Endothelial cell of hepatic sinusoid (primary cell): ENCODE data around the gene GRID1.

Experiments
- in situ Hi-C: cut with HindIII; loops from 2 replicates; pipeline ENCODE4 v1.10.0; 2017; ENCODE audit warnings: low sequenced_read_pairs

The GRID1 gene

GRCh38 chr10:86197166-86197790 lies 169.3 kb downstream of the GRID1 start:
- in situ Hi-C loops, result no loop called here

GRCh38 chr10:86195521-86196157 lies 171.0 kb downstream of the GRID1 start:
- in situ Hi-C loops, result no loop called here

DNA sequence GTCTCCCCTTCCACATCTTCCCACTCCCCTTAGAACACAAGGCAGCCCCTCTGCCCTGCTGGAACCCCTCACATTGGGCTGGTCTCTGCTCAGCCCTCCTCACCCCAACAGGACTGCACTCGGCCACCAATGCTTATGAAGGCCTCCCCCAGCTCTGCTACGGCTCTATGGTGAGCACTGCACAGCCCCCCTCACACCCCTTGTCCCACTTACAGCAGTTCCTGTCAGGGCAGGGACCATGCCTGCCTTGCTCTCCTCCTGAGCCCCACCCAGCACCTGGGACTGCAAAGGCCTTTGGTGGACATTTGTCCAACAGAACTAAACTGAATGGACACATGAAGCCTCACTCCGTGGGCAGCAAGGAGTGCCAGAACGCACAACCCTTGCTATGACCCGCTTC lies 171.9 kb downstream of the GRID1 start:
- in situ Hi-C loops, result no loop called here

DNA sequence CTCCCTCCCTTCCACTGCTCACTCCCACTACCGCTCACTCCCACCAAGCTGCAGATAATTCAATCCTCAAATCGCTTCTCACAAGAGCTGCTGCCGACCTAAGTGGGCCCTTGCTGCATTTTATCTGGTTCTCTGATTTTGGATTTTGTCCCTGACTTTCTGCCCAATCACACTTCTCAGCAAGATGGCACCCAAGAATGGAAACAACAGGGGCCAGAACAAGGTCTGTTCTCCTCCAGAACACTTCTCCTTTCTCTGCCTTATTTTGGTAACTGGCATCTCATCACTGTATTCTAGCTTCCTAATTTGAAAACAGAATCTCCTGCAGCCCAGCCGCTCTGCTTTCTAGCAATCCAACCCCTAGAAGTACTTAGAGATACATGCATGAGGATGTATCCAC lies 172.8 kb downstream of the GRID1 start:
- in situ Hi-C loops, result no loop called here

- in situ Hi-C loops, result no loop called here
Measured at GRCh38 chr10:86192691-86193090, 173.9 kb downstream of the GRID1 start.

DNA sequence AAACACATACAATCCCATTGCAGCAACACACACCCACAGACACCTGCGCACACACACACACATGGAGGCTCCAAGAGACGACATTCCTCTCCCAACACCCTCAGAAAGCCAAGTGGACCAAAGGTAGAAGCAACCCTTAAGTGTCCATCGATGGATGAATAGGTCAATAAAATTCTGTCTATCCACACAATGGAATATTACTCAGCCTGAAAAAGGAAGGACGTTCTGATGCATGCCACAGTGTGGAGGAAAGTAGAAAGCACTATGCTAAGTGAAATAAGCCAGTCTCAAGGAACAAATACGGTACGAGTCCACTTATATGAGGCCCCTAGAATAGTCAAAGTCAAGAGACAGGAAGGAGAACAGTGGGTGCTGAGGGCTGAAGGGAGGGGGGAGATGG lies 174.4 kb downstream of the GRID1 start:
- in situ Hi-C loops, result no loop called here

DNA sequence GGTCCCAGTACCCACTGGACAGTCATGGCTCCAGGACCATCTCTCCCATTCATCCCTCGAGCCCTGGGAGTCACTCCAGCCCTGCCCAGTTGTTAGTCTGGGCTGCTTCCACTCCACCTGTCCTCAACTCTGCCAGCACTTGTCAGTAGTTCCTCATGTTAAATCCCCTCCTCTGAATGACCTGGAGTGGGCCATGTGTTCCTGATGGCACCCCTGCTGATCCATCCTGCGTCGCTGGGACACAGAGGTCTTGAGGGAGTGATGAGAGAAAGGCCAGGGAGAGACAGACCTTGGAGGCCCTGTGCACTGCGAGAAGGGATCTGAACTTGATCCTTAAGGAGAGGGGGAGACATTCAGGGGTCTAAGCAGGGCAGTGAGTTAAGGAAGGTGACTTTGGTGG lies 174.9 kb downstream of the GRID1 start:
- in situ Hi-C loops, result no loop called here

GRCh38 chr10:86191166-86191565 lies 175.4 kb downstream of the GRID1 start:
- in situ Hi-C loops, result no loop called here

- in situ Hi-C loops, result no loop called here
Measured at GRCh38 chr10:86190291-86190690, 176.3 kb downstream of the GRID1 start.

DNA sequence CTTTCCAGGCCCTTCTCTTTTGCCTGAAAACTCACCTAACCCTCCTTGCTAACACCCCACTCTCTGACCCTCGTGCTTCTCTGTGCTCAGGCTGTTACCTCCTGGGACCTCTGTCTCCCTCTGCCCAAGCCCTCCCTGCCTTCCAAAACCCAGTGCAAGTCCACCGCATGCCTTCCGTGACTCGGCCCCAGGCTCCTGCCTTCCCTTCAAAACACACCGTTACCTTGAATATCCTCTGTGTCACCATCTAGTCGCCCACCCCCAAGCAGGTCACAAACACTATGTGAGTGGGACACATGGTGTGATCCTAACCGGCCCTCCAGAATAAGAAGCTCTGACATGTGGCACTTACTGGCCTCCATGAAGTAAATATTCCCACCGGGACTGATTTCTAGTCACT lies 176.7 kb downstream of the GRID1 start:
- in situ Hi-C loops, result loop anchor here (5.0 kb wide), 1 partner anchor 48 kb away; no protein-coding TSS in a partner anchor

DNA sequence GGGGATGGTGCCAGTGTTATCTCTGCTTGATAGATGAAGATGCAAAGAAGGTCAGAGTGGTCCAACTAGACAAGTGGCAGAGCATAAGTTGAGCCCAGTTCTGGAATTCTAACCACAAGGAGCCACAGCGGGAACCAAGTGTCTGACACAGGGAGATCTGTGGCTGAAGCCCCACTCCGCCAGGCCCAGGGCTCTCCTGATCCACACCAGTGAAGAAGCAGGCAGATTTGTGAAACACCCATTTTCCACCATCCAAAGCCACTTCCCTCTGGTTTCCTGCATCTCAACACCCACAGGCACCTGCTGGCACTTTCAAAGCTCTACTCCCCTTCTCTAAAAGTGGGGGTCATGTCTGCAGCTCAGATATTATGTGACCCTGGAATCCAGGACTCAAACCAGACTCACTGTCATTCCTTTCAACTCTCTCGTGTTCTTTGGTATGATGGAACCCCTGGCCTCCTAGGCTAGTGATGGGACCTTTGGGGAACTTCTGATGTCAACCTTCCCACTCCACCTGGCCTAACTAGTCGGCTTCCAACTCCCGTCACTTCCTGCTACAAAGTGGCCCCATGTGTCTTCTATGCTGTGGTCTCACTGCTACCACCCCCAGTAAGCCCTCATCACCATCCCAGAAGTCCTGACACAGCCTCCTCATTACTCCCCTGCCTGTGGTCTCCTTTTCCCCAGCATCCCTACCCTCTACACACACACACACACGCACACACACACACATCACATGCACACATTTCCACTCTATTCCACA lies 177.6 kb downstream of the GRID1 start:
- in situ Hi-C loops, result loop anchor here (5.0 kb wide), 1 partner anchor 47 kb away; no protein-coding TSS in a partner anchor

- in situ Hi-C loops, result loop anchor here (5.0 kb wide), 1 partner anchor 46 kb away; no protein-coding TSS in a partner anchor
Measured at GRCh38 chr10:86188326-86188725, 178.3 kb downstream of the GRID1 start.

DNA sequence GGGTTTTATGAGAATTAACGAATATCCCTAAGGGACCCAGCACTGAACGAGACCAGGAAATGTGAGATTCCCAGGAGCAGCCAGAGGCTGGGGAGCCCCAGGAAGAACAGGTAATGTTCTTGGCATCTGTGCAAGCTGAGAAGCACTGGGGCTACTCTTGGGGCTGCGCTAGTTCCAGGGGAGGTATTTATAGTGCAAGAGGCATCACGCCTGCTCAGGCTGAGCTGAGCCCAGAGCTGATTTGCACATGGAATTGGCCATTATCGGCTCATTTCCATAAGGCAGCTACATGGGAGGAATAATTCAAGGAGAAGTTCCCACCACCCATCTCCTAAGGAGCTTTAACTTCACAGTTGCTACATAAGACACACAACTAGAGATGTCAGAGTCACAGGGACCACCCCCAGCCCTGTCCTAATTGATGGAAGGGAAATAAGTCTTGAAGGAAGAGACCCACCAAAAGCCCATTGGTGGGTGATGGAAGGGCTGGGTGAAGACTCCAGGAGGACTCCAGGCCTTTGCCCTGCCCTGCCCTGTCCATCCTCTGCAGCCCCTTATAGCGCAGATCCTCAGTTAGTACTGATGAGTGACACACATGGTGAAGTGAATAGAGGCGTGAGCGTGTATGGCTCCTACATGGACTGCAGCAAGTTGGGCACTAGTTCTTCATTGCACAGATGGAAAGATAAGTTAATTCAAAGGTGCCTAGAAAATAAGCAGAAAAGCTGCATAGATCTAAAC lies 178.9 kb downstream of the GRID1 start:
- in situ Hi-C loops, result loop anchor here (5.0 kb wide), 1 partner anchor 45 kb away; no protein-coding TSS in a partner anchor

DNA sequence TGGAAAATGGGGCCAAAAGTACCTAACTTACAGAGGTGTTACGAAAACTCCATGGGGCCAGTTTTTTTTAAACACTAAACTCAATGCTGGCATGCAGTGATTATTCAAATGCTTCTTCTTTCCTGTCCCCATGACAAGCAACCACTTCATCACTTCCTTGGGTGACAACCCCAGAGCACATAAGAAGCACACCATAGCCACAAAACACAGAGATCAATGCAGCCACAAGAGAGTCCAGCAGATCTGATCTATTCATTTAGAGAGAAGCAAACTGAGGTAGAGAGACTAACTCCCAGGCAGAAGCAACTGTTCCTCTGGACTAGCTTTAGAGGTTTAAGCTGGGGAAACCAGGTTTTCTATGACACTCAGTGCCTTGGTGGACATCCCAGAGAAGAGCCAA lies 180.0 kb downstream of the GRID1 start:
- in situ Hi-C loops, result loop anchor here (5.0 kb wide), 1 partner anchor 44 kb away; no protein-coding TSS in a partner anchor

- in situ Hi-C loops, result no loop called here
Measured at GRCh38 chr10:86182595-86182994, 184.0 kb downstream of the GRID1 start.

GRCh38 chr10:86182150-86182549 lies 184.4 kb downstream of the GRID1 start:
- in situ Hi-C loops, result no loop called here

DNA sequence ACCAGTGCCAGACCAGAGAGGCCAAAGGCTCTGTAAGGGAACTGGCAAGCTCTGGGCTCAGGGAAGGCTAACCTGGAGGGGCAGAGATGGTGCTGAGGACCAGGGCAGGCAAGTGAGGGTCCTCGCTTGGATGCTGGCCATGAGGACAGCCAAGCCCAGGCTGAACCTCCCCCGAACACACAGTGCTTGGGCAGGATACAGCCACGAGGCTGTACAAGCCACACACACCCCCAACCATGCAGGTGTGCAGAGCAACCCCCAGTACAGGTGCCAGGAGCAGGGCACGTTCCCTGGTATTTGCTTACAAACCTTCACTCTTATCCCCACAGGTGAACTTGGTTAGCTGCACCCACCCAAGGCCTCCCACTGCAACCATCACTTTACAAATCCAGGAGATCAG lies 185.7 kb downstream of the GRID1 start:
- in situ Hi-C loops, result no loop called here

DNA sequence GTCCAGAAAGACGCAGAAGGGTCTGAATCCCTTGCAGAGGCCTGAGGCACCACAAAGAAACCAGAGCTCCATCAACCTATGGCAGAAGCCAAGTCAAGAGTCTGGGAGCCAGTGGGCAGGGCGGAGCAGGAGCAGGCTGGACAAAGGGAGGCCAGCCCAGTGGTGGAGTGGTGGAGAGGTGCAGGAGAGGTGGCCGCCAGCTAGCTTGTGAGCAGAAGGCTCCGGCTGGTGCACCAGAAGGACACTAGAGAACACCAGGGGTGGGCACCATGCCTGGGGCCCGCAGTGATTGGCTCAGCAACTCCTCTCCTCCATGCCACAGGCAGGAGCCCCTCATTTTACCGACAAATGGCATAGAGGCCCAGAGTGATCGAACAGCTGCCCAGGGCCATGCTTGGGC lies 186.6 kb downstream of the GRID1 start:
- in situ Hi-C loops, result no loop called here

DNA sequence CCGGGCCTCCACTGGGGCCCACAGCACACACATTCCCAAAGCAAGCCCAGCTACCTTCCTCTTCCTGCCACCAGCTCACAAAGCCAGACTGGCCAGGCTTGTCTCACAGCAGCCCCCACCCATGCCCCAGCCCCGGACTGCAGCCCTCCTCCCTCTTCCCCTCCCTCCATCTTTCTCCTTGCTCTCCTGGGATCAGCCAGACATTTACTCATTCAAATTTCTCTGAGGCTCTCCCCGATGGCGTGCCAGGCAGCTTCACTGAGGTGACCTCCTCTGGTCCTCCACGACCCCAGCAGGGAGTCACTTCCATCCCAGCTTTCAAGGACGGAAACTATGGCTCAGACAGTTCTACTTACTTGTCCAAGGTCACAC lies 187.5 kb downstream of the GRID1 start:
- in situ Hi-C loops, result no loop called here

GRCh38 chr10:86178401-86179152 lies 188.0 kb downstream of the GRID1 start:
- in situ Hi-C loops, result no loop called here
